Measurements from ENCODE around the gene TEX13D. TPM values are rescaled to one million over a fixed set of nuclear protein-coding genes. Genes with fewer than 3 reads are reported as not detected.

TEX13D gene
- total and polyA plus RNA-seq, 2 of the 8 experiments (the other 6 are each of a cell fraction or from before 2014, with no cell fraction given), result 0.03 to 0.07 TPM

- H2BK12ac ChIP-seq (ENCODE audit: low read depth, low read length), result no peak overlapping the region
- H2BK15ac ChIP-seq (ENCODE audit: low read length), result no peak overlapping the region
- no peaks in the 10 kb centered on the region for H3K79me2 ChIP-seq (ENCODE audit: control insufficient read depth in 1 of 2, insufficient read depth in 2 of 2, low read length in 2 of 2)
- 35% methylated on average over 4 of the region's 4 CpGs; no CpG with 5 or more reads in 1 of the 2 experiments for WGBS, 2 experiments (ENCODE audit: extremely low coverage in 1 of 2, insufficient coverage in 1 of 2, insufficient read length in 1 of 2, insufficient replicate concordance in 2 of 2, low coverage in 1 of 2, low lambda C conversion rate in 2 of 2, missing lambda C conversion rate in 1 of 2)
- peak in 1 of 2 experiments; percentile 51; a peak in 1 of 3 replicates for TF ChIP-seq EP300 (IDR thresholded peaks at IDR 0.05; ENCODE audit: borderline replicate concordance in 1 of 2, low read depth in 2 of 2, low read length in 2 of 2)
- TF ChIP-seq SP1 (IDR thresholded peaks at IDR 0.05; ENCODE audit: low read depth, low read length), result 0 out of 2 replicates have a peak, but pooled peaks have one; percentile 35
- TF ChIP-seq TCF12 (IDR thresholded peaks at IDR 0.05; ENCODE audit: low read depth, low read length), result no peak
- peaks cover 0 to 3% (median 1%) of the 10 kb centered on the region in 4 experiments; a peak in 1 of 7 replicates for H3K4me1 ChIP-seq (replicated peaks in 1 of 4; ENCODE audit: control insufficient read depth in 3 of 4, insufficient read depth in 4 of 4, low read length in 3 of 4)
- H3K79me1 ChIP-seq (ENCODE audit: low read depth, low read length), result no peaks in the 10 kb centered on the region
- no peak overlapping the region for H2BK120ac ChIP-seq (replicated peaks; ENCODE audit: low read depth, low read length)
- no peaks in the 10 kb centered on the region for H3K27me3 ChIP-seq (replicated peaks in 1 of 4; ENCODE audit: control insufficient read depth in 3 of 4, extremely low read depth in 1 of 4, insufficient read depth in 3 of 4, low read length in 3 of 4)
- H2AFZ ChIP-seq (ENCODE audit: low read length), result no peak overlapping the region
- H3K23me2 ChIP-seq (ENCODE audit: low read depth, low read length), result no peaks in the 10 kb centered on the region
- no peak overlapping the region for H2BK5ac ChIP-seq (ENCODE audit: low read depth, low read length)
- H3K27ac ChIP-seq (ENCODE audit: low read depth, low read length), result no peak overlapping the region
- POLR2A ChIA-PET (ENCODE audit: partially characterized antibody), result no interaction called here
- no peak overlapping the region for H4K8ac ChIP-seq (ENCODE audit: extremely low read depth, insufficient read depth, low read length)
- H3K23ac ChIP-seq (ENCODE audit: insufficient read length), result no peak overlapping the region
- H4K20me1 ChIP-seq (replicated peaks in 1 of 2; ENCODE audit: control insufficient read depth in 1 of 2, insufficient read depth in 2 of 2, low read length in 2 of 2), result no peaks in the 10 kb centered on the region
- no peak overlapping the region for H3K14ac ChIP-seq (ENCODE audit: insufficient read length)
- no peak overlapping the region for H2AK5ac ChIP-seq (ENCODE audit: low read depth, low read length)
- no peak overlapping the region for H3K56ac ChIP-seq (replicated peaks; ENCODE audit: insufficient read length, low read depth, low read length)
- peak; percentile 36 for FAIRE-seq
- H4K5ac ChIP-seq (ENCODE audit: insufficient read length, low read depth, low read length), result no peak overlapping the region
- no peak overlapping the region for H3K4me2 ChIP-seq (ENCODE audit: insufficient read depth in 1 of 2, low read depth in 2 of 2, low read length in 2 of 2)
- H3K9me3 ChIP-seq (ENCODE audit: insufficient read depth in 2 of 2, low read depth in 1 of 2, low read length in 1 of 2), result no peaks in the 10 kb centered on the region
- no peaks in the 10 kb centered on the region for H3K36me3 ChIP-seq (ENCODE audit: control insufficient read depth in 2 of 4, insufficient read depth in 4 of 4, low read length in 3 of 4)
- no peak overlapping the region; the same call in 1 of the 2 replicates for H3K18ac ChIP-seq (ENCODE audit: extremely low read depth, low read length)
- no peak overlapping the region for H3K4me3 ChIP-seq (ENCODE audit: extremely low read depth in 1 of 4, insufficient read depth in 2 of 4, low read depth in 3 of 4, low read length in 4 of 4)
- DNase-seq (ENCODE audit: low read depth in 1 of 2, low spot score in 2 of 2), result no peak
- H4K91ac ChIP-seq (replicated peaks; ENCODE audit: insufficient read length, low read length), result no peak overlapping the region
- no peak overlapping the region for H3K9ac ChIP-seq (replicated peaks in 1 of 4; ENCODE audit: extremely low read depth in 1 of 4, low read depth in 3 of 4, low read length in 3 of 4)
- CTCF ChIA-PET (ENCODE audit: partially characterized antibody), result no interaction called here
- H3K4ac ChIP-seq (replicated peaks; ENCODE audit: insufficient read length, low read depth, low read length), result no peak overlapping the region
- H2BK20ac ChIP-seq (ENCODE audit: low read length), result no peak overlapping the region
Measured at GRCh38 chrX:124289443-124289842, 43.0 kb upstream of the TEX13D start.
